ENCODE results near the gene KLRC3. TPM values are rescaled to one million over a fixed set of nuclear protein-coding genes. Genes with fewer than 3 reads are reported as not detected.
"Not testable (repeated sequence)": the region's sequence is repeated elsewhere in the genome, so short reads cannot be mapped to it uniquely, and the experiment has no call there.

KLRC3 gene
- total RNA-seq, 2 experiments from 2014 or later, result 1.3 to 2.1 TPM

DNA sequence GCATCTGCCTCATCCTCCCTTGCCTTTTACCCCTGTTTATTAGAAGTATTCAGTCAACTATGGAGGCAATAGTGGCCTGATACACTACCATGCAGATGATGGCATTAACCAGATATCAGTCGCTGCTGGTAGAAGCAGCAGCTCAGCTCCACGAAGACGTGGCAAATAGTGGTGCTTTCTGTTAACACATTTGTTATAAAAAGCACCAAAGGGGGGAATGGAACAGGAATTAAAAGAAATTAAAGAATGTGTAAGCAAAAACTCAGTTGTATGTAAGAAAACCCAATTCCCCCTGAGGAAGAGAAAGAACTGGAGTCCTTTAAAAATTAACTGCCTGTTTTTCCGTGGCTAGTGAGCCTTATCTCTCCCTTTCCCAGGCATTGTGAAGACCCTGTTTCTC is 52.7 kb downstream of the KLRC3 start:
- Mint-ChIP-seq H3K27ac (peak overlapping the region; percentile 74), H3K4me1 (ENCODE audit: low read depth) (peaks cover 33% of the 10 kb centered on the region), H3K36me3 (ENCODE audit: low read depth) (peaks cover 60% of the 10 kb centered on the region)
- not testable (repeated sequence) for H3K4me3 Mint-ChIP-seq; ATAC-seq; H3K9me3 Mint-ChIP-seq (ENCODE audit: insufficient read depth); H3K27me3 Mint-ChIP-seq (ENCODE audit: low read depth); DNase-seq
- CTCF ChIA-PET, result interaction anchor here (0.9 to 4.2 kb wide), 20 partner anchors 8 to 301 kb away, joined by 3 to 31 read pairs (median 8); no protein-coding TSS in a partner anchor
- POLR2A ChIA-PET, result interaction anchor here (1.2 to 5.4 kb wide), 5 partner anchors 20 to 191 kb away, joined by 3 to 48 read pairs (median 4); no protein-coding TSS in a partner anchor

DNA sequence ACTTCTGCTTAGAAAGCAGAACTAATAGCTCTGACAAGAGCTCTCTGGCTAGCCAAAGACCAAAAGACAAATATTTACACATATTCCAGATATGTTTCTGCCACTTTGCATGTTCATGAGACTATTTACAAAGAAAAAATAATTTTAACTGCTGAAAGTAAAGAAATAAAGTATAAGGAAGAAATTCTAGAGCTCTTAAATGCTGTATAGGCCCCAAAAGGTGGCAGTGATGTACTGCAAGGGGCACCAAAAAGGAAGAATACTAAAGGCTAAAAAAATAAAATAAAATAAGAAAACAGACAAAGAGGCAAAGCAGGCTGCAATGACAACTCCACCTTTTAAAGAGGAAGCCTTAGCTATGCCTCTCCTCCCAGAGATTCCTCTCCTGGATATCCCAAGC is 53.5 kb downstream of the KLRC3 start:
- DNase-seq (no peak), ATAC-seq (no peak)
- CTCF ChIA-PET, result interaction anchor here (0.6 to 4.2 kb wide), 41 partner anchors 8 to 383 kb away, joined by 3 to 32 read pairs (median 4); no protein-coding TSS in a partner anchor
- peaks cover 61% of the 10 kb centered on the region for H3K36me3 Mint-ChIP-seq (ENCODE audit: low read depth)
- H3K4me1 Mint-ChIP-seq (ENCODE audit: low read depth), result peaks cover 25% of the 10 kb centered on the region
- H3K9me3 Mint-ChIP-seq (ENCODE audit: insufficient read depth), result peaks cover 6% of the 10 kb centered on the region
- POLR2A ChIA-PET, result interaction anchor here (0.8 to 5.4 kb wide), 9 partner anchors 8 to 193 kb away, joined by 3 to 48 read pairs (median 5); no protein-coding TSS in a partner anchor
- no peak overlapping the region for H3K4me3 Mint-ChIP-seq
- H3K27me3 Mint-ChIP-seq (ENCODE audit: low read depth), result no peaks in the 10 kb centered on the region
- H3K27ac Mint-ChIP-seq, result no peak overlapping the region

DNA sequence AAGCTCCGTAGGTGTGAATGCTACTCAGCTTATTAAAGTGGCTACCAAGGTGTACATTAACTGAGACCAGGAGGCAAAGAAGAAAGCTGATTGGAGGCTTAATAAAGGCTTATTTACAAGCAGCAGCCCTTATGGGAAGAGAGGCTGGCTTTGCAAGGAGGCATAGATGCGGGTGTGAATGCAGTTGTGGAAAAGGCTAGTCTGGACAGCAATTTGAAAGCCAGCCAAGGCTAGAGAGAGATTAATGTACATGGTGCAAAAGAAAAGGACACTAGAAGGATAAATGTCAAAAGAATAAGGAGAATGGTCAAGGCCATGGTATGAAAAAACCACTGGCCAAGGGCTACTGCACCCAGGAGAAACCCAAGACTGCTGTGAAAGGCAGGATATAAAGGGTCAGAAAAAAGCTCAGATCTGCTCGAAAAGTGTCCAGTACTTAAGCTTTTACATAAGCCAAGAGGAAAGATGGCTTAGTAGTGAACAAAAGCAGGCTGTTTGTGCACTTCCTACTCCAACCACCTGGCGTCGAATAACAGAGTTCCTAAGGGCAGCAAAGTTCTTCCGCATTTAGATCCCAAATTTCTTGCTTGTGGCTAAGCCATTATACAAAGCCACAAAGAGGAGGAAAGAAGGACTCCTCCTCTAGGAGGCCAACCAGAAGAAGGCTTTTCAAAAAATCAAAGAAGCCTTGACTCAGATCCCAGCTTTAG is 54.5 kb downstream of the KLRC3 start:
- DNase-seq (no peak), ATAC-seq (no peak)
- ChIA-PET CTCF (interaction anchor here (0.7 to 4.2 kb wide), 44 partner anchors 10 to 384 kb away, joined by 3 to 32 read pairs (median 4); no protein-coding TSS in a partner anchor), POLR2A (interaction anchor here (0.6 to 5.4 kb wide), 12 partner anchors 8 to 568 kb away, joined by 3 to 48 read pairs (median 4); no protein-coding TSS in a partner anchor)
- Mint-ChIP-seq H3K27ac (no peak overlapping the region), H3K27me3 (ENCODE audit: low read depth) (no peaks in the 10 kb centered on the region), H3K4me1 (ENCODE audit: low read depth) (peaks cover 23% of the 10 kb centered on the region), H3K4me3 (no peak overlapping the region), H3K36me3 (ENCODE audit: low read depth) (peaks cover 58% of the 10 kb centered on the region), H3K9me3 (ENCODE audit: insufficient read depth) (peaks cover 6% of the 10 kb centered on the region)

DNA sequence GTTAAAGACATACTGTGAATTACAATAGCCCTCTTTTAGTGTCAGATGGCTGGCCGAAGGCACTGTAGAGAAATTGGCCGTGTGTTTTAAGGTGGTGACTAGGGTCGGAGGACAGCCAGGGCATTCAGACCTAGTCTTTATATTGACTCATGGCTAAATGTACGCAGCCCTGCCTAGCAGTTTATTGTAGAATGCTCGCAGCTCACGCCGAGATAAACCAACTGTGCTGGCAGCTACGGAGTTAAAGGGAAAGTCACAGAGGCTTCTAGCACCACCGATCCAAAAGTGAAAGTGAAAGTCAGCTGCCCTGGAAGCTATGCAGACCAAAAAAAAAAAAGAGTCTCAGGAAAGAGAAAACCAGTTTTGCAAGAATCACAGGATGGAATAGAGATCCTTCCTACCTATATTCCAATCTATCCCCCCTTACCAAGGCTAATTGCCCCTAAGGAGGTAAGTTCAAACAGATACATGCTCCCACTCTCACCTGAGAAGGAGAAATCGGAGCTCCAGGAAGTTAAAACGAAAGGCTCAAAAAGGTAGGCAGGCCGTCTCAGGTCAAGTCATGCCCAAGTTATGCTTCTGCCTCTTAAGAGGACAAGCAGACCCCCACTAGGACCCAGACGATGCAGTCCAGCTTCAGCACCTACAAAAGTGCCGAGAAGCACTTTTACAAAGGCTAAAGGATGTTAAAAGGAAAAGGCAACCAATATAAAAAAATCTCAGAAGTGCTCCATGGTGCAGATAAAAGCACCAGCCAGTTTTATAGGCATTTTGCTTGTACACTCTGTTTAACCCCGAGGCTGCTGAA is 55.4 kb downstream of the KLRC3 start:
- H3K9me3 Mint-ChIP-seq (ENCODE audit: insufficient read depth), result peaks cover 6% of the 10 kb centered on the region
- DNase-seq (peak; percentile 87), ATAC-seq (peak; percentile 68)
- H3K36me3 Mint-ChIP-seq (ENCODE audit: low read depth), result peaks cover 58% of the 10 kb centered on the region
- POLR2A ChIA-PET, result interaction anchor here (0.6 to 5.4 kb wide), 12 partner anchors 9 to 567 kb away, joined by 3 to 48 read pairs (median 4); no protein-coding TSS in a partner anchor
- CTCF ChIA-PET, result interaction anchor here (0.9 to 4.2 kb wide), 22 partner anchors 10 to 310 kb away, joined by 3 to 32 read pairs (median 7); no protein-coding TSS in a partner anchor
- H3K4me1 Mint-ChIP-seq (ENCODE audit: low read depth), result peaks cover 23% of the 10 kb centered on the region
- H3K27ac Mint-ChIP-seq, result no peak overlapping the region
- H3K4me3 Mint-ChIP-seq, result no peak overlapping the region
- H3K27me3 Mint-ChIP-seq (ENCODE audit: low read depth), result no peaks in the 10 kb centered on the region

DNA sequence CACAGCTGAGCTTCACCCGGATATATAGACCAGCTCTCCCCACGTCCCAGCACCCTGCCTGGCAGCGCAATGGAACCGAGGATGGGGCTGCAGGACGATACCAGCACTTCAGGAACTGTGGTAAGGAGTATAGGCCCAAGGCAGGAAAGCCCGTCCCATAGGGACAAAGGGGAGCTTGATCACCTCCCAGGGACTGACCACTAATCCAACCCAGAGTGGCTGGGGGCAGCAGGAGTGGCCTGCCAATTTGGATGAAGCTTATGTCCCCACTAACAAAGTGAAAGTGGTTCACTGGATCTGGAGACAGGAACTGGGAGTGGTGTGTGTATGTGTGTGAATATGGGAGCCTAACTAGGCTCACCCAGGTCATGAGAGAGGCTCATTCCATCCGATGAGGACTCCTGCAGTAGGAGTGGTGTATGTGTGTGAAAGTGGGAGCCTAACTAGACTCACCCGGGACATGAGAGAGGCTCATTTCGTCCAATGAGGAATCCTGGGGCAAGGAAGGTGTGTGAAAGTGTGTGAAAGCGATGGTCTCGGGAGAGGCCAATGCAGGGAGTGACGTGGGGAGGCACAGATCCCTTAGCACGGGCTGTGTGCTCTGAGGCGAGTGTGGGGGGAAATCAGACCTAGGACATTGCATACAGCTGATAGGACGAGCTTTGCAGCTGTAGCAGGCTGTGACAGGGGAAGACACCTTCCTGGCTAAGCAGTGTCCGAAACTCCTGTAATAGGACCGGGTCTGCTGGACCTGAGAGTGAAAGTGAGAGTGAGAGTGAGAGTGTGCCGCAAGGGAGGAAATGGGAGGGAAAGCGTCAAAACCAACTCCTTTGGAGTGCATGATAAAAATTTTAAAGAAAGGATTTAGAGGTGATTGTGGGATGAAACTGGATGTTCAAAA is 56.2 kb downstream of the KLRC3 start:
- ChIA-PET POLR2A (interaction anchor here (0.7 to 5.4 kb wide), 10 partner anchors 9 to 197 kb away, joined by 3 to 48 read pairs (median 5); no protein-coding TSS in a partner anchor), CTCF (interaction anchor here (1.0 to 4.2 kb wide), 10 partner anchors 18 to 198 kb away, joined by 3 to 32 read pairs (median 6); no protein-coding TSS in a partner anchor)
- ATAC-seq (peak; percentile 64), DNase-seq (peak; percentile 64)
- no peak overlapping the region for H3K4me3 Mint-ChIP-seq
- H3K27ac Mint-ChIP-seq, result no peak overlapping the region
- H3K9me3 Mint-ChIP-seq (ENCODE audit: insufficient read depth), result peaks cover 6% of the 10 kb centered on the region
- H3K4me1 Mint-ChIP-seq (ENCODE audit: low read depth), result peaks cover 23% of the 10 kb centered on the region
- peaks cover 57% of the 10 kb centered on the region for H3K36me3 Mint-ChIP-seq (ENCODE audit: low read depth)
- H3K27me3 Mint-ChIP-seq (ENCODE audit: low read depth), result no peaks in the 10 kb centered on the region

DNA sequence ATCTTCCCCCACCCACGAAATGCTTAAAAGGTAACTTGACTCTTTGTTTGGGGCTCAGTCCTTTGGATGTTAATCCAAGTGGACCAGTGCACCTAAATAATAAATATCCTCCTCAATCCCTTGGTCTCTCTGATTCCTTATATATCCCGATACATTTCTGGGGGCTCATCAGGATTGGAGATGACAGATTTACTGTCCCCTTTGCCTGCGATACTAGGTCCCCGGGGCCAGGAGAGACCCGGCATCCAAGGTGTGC is 56.8 kb downstream of the KLRC3 start:
- POLR2A ChIA-PET, result interaction anchor here (1.0 to 5.4 kb wide), 4 partner anchors 9 to 196 kb away, joined by 4 to 48 read pairs (median 5); no protein-coding TSS in a partner anchor
- Mint-ChIP-seq H3K27ac (no peak overlapping the region), H3K4me3 (no peak overlapping the region), H3K27me3 (ENCODE audit: low read depth) (no peaks in the 10 kb centered on the region), H3K4me1 (ENCODE audit: low read depth) (peaks cover 29% of the 10 kb centered on the region), H3K9me3 (ENCODE audit: insufficient read depth) (peaks cover 6% of the 10 kb centered on the region), H3K36me3 (ENCODE audit: low read depth) (peaks cover 60% of the 10 kb centered on the region)
- CTCF ChIA-PET, result interaction anchor here (1.0 kb wide), 2 partner anchors 191 to 196 kb away, joined by 3 read pairs; no protein-coding TSS in a partner anchor
- DNase-seq, result no peak
- ATAC-seq, result no peak

DNA sequence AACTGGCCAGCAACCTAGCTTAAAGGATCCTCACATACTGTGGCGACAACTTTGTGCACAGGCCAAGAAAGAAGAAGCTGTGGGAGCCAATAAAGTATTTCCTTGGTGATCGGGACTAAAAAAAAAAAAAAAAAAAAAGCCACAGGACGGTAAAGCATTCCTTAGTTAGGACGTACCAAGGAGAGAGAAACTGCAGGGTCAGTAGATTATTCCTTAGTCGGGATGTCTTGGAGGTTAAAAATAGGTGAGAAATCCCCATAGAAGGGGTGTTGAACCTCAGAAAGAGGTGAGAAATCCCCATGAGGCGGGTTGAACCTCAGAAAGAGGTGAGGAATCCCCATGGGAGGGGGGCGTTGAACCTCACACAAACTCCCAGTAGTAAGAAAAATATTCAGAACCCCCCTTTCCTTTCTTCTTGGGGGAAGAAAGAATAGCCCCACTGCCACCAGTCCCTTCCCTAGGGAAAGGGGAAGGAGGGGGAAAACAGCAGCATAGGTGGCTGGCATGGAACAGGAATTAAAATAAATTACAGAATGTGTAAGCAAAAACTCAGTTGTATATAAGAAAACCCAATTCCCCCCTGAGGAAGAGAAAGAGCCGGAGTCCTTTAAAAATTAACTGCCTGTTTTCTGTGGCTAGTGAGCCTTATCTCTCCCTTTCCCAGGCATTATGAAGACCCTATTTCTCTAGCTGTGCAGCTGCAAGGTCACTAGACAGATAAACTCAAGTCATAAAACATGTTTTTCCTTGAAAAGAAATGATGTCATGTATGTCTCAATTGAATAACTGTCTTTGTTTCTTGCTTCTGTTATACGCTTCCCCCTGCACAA is 57.4 kb downstream of the KLRC3 start:
- H3K36me3 Mint-ChIP-seq (ENCODE audit: low read depth), result peaks cover 60% of the 10 kb centered on the region
- ChIA-PET CTCF (interaction anchor here (1.0 kb wide), 2 partner anchors 191 to 196 kb away, joined by 3 read pairs; no protein-coding TSS in a partner anchor), POLR2A (interaction anchor here (1.0 to 1.3 kb wide), 2 partner anchors 10 to 137 kb away, joined by 4 to 5 read pairs; no protein-coding TSS in a partner anchor)
- peak overlapping the region; percentile 59 for H3K27ac Mint-ChIP-seq
- H3K4me3 Mint-ChIP-seq, result no peak overlapping the region
- peaks cover 2% of the 10 kb centered on the region for H3K9me3 Mint-ChIP-seq (ENCODE audit: insufficient read depth)
- DNase-seq (no peak), ATAC-seq (no peak)
- H3K27me3 Mint-ChIP-seq (ENCODE audit: low read depth), result no peaks in the 10 kb centered on the region
- H3K4me1 Mint-ChIP-seq (ENCODE audit: low read depth), result peaks cover 34% of the 10 kb centered on the region

DNA sequence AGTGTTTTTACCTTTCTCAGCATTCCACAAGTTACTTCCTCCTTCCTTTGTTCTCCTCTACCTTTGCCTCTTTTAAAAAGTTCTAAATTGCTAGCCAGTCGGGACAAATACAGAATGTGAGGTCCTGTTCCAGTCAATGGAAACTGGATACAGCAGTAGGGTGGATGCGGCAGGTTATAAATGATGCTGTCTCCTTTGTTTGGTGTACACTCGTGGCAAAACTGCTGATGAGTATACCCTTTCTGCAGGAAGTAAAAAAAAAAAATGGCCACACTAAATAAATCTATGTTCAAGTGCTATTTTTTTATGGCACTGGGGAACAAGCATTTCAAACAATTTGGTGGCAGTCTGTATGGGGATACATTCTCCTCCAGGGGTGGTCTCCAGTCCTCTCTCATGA is 58.1 kb downstream of the KLRC3 start:
- ChIA-PET CTCF (no interaction called here), POLR2A (no interaction called here)
- H3K36me3 Mint-ChIP-seq (ENCODE audit: low read depth), result peaks cover 60% of the 10 kb centered on the region
- peak overlapping the region; percentile 59 for H3K27ac Mint-ChIP-seq
- no peaks in the 10 kb centered on the region for H3K27me3 Mint-ChIP-seq (ENCODE audit: low read depth)
- no peak for DNase-seq
- no peaks in the 10 kb centered on the region for H3K9me3 Mint-ChIP-seq (ENCODE audit: insufficient read depth)
- H3K4me3 Mint-ChIP-seq, result no peak overlapping the region
- peaks cover 40% of the 10 kb centered on the region for H3K4me1 Mint-ChIP-seq (ENCODE audit: low read depth)
- no peak for ATAC-seq
